GM12873 (cell line): Measurements from ENCODE around the gene PDSS1.

ENCODE experiments used
- TF ChIP-seq, protein P1 (sequence below): IDR thresholded peaks from 2 replicates; pipeline ENCODE4 v1.5.1; 2012; ENCODE audit warnings: low read depth, mild to moderate bottlenecking, moderate library complexity, low read length, control low read depth; ENCODE audit not compliant: insufficient read depth; ENCODE audit errors: missing control alignments

Gene PDSS1

DNA sequence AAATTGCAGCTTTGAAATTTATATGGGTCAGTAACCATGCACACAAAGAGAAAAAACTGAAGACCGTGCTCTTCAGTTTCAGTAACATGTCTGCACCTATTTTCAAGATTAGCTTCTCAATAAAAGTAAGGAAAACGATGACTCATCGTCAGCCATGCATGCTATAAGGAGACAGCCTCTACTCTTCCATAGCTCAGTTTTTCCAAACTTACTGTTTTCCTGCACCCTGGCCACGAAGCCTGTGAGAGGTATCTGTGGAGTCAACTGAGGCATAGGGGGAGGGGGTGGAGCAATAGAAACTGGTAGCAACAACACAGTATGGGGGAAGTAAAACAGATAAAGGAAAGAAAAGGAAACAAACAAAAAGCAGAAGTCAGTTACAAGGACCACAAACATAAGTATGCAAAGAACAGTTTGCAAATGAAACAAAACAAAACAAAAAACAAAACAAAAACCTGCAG is 58.0 kb downstream of the PDSS1 start:
- TF ChIP-seq, protein P1, sequence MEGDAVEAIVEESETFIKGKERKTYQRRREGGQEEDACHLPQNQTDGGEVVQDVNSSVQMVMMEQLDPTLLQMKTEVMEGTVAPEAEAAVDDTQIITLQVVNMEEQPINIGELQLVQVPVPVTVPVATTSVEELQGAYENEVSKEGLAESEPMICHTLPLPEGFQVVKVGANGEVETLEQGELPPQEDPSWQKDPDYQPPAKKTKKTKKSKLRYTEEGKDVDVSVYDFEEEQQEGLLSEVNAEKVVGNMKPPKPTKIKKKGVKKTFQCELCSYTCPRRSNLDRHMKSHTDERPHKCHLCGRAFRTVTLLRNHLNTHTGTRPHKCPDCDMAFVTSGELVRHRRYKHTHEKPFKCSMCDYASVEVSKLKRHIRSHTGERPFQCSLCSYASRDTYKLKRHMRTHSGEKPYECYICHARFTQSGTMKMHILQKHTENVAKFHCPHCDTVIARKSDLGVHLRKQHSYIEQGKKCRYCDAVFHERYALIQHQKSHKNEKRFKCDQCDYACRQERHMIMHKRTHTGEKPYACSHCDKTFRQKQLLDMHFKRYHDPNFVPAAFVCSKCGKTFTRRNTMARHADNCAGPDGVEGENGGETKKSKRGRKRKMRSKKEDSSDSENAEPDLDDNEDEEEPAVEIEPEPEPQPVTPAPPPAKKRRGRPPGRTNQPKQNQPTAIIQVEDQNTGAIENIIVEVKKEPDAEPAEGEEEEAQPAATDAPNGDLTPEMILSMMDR = no peak

DNA sequence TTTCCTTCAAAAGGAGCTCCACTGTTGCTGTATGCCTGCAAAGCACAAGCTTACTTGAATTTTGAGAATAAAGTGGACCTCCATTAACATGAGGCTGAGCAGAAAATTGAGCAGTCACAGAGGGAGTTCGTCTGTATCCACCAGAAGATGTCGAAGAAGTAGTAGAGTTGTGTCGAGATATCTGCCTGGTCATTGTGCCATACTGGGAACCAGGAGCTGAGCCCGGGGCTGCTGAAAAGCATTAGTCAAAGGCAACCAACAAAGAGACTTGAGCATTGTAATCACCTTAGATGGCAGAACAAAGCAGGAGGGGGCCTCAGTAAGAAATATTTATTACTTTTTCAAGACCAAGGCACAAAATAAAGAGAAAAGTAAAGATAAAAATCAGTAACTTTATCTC is 61.5 kb downstream of the PDSS1 start:
- TF ChIP-seq, protein P1 = no peak

DNA sequence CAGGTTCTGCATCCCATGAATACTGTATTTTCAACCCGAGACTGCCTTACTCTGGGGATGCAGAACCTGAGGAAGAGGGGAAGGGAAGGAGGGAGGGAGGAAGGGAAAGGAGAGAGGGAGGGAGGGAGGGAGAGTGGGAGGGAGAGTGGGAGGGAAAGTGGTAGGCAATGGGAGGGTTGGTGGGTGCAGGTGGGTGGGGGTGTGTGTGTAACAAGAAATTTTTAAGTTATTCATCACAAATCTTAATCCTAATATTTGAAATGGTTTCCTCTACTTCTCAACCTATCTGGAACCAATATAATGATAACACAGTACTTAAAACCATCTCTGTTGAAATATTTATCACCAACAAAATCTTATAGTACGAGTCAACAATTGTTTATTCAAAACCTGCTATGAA is 68.0 kb downstream of the PDSS1 start:
- TF ChIP-seq, protein P1 = no peak

DNA sequence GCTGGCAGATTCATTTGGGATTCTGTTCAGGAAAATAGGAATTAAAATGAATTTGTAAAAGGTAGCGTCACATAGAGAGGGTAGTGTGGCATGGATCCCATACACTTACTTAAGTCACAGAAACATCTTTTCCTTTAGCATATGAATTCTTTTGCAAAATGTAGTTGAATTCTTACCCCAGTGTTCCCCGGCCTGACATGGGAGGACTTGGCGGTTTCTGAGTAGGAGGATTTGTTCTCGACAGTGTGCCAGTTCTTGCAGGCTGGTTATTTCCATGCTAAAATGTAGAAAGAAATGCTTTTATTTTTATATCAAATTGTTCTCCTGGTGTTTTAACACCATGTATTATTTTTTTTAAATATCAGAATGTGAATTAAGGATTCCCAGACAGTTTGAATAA is 72.6 kb downstream of the PDSS1 start:
- TF ChIP-seq, protein P1 = no peak

DNA sequence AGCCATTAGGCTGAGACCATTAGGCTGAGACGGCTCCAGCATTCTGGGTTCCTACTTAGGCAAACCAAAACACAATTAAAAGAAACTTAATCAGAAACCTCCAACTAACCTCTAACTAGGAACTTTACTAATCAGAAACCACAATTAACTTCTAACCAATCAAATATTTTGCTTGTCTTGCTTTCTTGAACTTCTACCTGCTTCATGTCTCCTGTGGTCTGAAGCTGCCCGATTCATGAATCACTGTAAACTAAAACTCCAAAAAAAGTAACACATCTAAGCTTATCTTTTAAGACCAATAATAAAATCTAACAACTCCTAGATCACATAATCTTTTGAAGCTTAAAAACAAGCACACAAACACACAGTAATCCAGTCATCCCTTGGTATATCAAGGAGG is 76.1 kb downstream of the PDSS1 start:
- TF ChIP-seq, protein P1 = no peak

DNA sequence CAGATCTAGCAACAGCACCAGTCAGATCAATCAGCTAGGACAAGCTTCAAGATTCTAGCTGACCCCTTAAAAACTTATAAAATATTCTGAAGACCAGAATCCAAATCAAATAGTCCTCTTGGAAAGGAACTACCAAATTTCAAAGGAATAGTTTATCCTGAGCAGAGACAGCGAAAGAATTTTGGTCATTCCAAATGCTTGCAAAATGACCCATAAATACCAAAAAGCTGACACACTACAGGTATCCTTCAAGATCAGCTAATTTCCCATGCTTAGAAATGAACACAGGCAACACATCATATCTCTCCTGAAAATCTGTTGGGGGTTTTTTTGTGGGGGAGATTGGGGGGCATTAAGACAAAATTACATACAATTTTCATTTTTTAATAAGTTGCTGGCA is 78.8 kb downstream of the PDSS1 start:
- TF ChIP-seq, protein P1 = no peak

DNA sequence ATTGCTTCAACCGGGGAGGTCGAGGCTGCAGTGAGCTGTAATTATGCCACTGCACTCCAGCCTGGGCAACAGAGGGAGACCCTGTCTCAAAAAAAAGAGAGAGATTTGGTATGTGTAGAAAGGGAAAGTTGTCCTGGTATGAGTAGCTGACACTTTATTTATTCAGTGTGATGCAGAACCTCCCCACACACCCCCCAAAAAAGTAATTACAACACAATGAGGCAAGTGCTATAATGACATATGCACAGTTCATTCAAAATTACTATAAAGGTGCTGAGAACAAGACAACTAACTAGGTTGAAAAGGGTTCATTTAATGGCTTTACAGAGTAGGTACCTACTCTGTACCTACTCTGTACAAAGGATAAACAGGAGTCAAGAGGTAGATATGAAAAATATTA is 80.2 kb downstream of the PDSS1 start:
- TF ChIP-seq, protein P1 = no peak
